GM13977 (cell line): ENCODE measurements around the gene GNAL.
"Not testable (repeated sequence)": the region's sequence is repeated elsewhere in the genome, so short reads cannot be mapped to it uniquely, and the experiment has no call there.

Experiments used
- DNase-seq: peaks from one replicate; pipeline ENCODE4 v3.0.0; 2012; ENCODE audit warnings: low spot score
- in situ Hi-C: fragments of 300-500 bp; cut with MboI; formaldehyde crosslinking; loops from one replicate; pipeline ENCODE4 v1.12.0; 2022; ENCODE audit warnings: low sequenced_read_pairs, low pct_unique_long_range_greater_than_20kb, mixed read lengths, inconsistent platforms; ENCODE audit not compliant: unreplicated experiment
- TF ChIP-seq, protein P1 (sequence below): IDR thresholded peaks from 2 replicates; pipeline ENCODE4 v1.5.1; 2012; ENCODE audit warnings: mild to moderate bottlenecking, control low read depth; ENCODE audit not compliant: insufficient read depth; ENCODE audit errors: extremely low read depth, missing control alignments

The GNAL gene

DNA sequence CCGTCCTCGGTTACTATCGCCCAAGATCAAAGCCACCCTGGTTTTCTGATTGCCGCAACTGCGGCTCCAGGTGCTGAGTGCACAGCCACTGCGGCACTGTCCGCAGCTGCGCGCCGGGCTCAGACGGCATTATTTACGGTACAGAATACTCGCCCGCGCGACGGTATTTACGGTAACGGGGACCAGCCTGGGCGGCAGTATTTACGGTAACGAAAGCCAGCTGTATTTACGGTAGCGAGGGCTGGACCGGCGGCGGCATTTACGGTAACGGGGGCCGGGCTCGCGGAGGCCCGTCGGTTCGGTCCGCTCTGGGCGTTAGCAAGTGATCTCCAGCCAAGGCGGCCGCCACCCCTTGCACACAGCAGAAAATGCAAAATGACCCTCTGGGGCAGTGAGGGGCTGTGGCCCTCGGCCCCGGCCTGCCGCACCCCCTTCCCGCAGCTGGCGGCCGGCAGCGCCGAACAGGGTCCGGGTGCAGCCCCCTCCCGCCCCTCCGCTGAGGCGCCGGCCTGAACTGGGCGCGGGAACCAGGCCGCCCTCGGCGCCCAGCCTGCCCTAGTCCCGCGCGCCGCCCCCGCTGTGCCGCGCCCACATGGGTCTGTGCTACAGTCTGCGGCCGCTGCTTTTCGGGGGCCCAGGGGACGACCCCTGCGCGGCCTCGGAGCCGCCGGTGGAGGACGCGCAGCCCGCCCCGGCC, at the start of gene GNAL:
GNAL (plus strand) TSS at position 293 of the 697 bp plus-strand sequence; CDS start at position 593, 300 bp downstream.
- in situ Hi-C loops, result no loop called here
- peak; percentile 82 for DNase-seq
- TF ChIP-seq, protein P1, sequence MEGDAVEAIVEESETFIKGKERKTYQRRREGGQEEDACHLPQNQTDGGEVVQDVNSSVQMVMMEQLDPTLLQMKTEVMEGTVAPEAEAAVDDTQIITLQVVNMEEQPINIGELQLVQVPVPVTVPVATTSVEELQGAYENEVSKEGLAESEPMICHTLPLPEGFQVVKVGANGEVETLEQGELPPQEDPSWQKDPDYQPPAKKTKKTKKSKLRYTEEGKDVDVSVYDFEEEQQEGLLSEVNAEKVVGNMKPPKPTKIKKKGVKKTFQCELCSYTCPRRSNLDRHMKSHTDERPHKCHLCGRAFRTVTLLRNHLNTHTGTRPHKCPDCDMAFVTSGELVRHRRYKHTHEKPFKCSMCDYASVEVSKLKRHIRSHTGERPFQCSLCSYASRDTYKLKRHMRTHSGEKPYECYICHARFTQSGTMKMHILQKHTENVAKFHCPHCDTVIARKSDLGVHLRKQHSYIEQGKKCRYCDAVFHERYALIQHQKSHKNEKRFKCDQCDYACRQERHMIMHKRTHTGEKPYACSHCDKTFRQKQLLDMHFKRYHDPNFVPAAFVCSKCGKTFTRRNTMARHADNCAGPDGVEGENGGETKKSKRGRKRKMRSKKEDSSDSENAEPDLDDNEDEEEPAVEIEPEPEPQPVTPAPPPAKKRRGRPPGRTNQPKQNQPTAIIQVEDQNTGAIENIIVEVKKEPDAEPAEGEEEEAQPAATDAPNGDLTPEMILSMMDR, result no peak

DNA sequence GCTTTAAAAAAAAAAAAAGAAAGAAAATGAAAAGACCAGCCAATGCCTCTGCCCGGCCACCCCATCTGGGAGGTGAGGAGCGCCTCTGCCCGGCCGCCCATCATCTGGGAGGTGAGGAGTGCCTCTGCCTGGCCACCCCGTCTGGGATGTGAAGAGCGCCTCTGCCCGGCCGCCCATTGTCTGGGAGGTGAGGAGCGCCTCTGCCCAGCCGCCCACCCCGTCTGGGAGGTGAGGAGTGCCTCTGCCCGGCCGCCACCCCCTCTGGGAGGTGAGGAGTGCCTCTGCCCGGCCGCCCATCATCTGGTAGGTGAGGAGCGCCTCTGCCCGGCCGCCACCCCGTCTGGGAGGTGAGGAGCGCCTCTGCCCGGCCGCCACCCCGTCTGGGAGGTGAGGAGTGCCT, 41.8 kb upstream of the GNAL start:
- in situ Hi-C loops, DNase-seq: not testable (repeated sequence)

DNA sequence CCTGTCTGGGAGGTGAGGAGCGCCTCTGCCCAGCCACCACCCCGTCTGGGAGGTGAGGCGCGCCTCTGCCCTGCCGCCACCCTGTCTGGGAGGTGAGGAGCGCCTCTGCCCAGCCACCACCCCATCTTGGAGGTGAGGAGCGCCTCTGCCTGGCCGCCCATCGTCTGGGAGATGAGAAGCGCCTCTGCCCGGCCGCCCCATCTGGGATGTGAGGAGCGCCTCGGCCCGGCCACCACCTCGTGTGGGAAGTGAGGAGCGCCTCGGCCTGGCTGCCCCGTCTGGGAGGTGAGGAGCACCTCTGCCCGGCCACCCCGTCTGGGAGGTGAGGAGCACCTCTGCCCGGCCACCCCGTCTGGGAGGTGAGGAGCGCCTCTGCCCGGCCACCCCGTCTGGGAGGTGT, 41.3 kb upstream of the GNAL start:
- DNase-seq, in situ Hi-C loops: not testable (repeated sequence)

DNA sequence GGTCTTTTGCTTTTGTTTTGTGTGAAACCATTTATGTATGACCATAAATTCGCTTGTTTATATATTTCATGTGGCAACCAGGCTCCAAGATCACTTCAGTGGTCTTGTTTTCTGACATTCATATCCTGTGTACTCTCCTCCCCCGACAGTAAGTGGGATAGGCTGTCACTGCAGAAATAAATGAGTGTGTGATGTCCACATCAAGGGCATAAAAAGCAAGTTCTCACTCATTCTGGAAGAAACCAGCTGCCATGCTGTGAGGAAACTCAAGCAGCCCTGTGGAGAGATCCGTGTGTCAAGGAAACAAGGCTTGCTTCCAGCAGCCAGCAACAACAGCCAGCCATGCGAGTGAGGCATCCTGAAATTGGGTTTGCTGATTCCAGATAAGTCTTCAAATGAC, 39.2 kb upstream of the GNAL start:
- in situ Hi-C loops, result no loop called here
- no peak for DNase-seq
- TF ChIP-seq, protein P1, result no peak

DNA sequence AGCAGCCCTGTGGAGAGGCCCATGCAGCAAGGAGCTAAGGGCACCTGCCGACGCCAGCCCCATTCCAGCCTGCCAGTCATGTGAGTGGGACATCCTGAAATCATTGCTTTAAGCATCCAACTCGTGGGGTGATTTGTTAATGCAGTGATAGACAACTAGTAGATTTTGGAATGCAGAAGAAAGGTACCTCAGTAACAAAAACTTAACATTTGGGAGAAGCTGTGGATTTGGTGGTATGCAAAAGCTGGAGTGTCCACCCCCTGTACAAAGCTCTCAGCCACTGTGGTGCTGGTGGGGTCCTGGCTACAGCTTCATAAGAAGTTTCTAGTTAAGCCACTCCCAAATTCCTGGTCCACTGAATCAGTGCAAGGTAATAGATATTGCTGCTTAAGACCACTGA, 37.2 kb upstream of the GNAL start:
- TF ChIP-seq, protein P1, result no peak
- DNase-seq, result no peak
- in situ Hi-C loops, result no loop called here

DNA sequence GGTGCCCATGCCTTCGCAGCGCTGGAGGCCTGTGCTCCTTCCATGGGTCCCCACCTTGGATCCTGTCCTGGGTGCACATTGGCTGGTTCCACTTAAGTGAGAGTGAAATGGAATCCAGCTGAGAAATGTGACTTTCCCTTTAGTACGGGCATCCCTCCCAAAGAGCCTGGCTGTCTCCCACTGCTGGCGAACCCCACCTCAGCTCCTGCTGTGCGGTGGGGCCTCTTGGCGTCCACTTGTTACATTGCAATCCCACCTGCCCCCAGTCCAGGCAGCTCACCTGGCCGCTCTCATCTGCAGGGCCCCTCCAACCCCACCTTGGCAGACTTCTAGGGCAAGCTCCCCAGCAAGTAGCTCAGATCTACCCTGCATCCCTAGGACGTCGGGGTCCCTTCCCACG, 35.5 kb upstream of the GNAL start:
- in situ Hi-C loops, result no loop called here
- no peak for DNase-seq
- TF ChIP-seq, protein P1, result no peak

DNA sequence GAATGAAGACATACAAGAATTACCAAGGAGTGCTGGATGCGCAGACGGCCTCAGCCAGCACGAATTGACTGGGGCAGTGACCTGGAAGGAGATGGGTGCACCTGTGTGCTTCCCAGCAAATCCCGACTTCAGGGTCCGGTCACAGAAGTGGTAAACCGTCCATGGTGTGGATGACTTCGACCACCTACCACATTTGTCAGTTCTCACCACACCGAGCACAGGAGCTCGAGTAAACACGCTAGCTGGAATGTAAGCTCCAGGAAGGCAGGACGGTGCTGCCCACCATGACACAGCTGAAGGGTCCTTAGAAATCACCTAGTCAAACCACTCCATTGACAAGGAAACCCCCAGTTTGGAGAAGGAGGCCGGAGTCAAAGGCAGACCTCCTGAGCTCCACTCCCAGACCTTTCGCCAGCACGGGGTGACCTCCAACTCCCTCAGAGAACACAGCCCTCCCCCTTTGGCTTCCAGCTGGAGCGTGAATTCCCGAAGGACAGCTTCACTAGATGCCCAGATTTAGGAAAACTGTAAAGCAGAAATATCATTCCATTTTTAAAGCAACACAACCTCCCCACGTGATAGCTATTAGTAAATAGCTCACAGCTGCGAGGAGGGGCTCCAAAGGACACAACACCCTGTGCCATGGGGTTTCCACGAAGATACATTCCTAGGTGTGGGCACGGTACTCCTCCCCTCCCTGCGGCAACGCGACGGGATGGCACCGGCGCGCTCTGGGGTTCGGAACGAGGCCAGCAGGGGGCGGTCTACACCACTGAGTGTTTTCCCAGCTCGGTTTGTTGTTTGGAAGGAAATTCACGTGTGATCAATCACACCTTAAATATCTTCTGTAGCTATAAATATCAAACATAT, 34.1 kb upstream of the GNAL start:
- peak; percentile 76 for DNase-seq
- in situ Hi-C loops, result no loop called here
- TF ChIP-seq, protein P1, result peak; percentile 77
